ENCODE results near the gene NID2.

GRCh38 chr14:51996148-51996746, 72.6 kb downstream of the NID2 start:
- TF ChIP-seq CTCF (conservative IDR thresholded peaks at IDR 0.05 in 1 of 2, IDR thresholded peaks at IDR 0.05 in 1 of 2; ENCODE audit: low read depth in 1 of 2, low read length in 2 of 2) = peak; percentile 28 to 65
- TF ChIP-seq EZH2 (IDR thresholded peaks at IDR 0.05; ENCODE audit: low read length, missing control alignments) = no peak
